ENCODE measurements around the gene FBRS.
"Not testable (repeated sequence)": the region's sequence is repeated elsewhere in the genome, so short reads cannot be mapped to it uniquely, and the experiment has no call there.

FBRS gene

GRCh38 chr16:30657866-30658730, at the start of gene FBRS:
TSS of gene FBRS (plus strand) at chr16:30658431. CDS start at chr16:30659519, 1,088 bp downstream.
- DNase-seq (ENCODE audit: low read depth in 2 of 2), result peak; percentile 100

- DNase-seq (ENCODE audit: low read depth in 2 of 2), result no peak
Observed at GRCh38 chr16:30609002-30609925, 49.0 kb upstream of the FBRS start.

DNA sequence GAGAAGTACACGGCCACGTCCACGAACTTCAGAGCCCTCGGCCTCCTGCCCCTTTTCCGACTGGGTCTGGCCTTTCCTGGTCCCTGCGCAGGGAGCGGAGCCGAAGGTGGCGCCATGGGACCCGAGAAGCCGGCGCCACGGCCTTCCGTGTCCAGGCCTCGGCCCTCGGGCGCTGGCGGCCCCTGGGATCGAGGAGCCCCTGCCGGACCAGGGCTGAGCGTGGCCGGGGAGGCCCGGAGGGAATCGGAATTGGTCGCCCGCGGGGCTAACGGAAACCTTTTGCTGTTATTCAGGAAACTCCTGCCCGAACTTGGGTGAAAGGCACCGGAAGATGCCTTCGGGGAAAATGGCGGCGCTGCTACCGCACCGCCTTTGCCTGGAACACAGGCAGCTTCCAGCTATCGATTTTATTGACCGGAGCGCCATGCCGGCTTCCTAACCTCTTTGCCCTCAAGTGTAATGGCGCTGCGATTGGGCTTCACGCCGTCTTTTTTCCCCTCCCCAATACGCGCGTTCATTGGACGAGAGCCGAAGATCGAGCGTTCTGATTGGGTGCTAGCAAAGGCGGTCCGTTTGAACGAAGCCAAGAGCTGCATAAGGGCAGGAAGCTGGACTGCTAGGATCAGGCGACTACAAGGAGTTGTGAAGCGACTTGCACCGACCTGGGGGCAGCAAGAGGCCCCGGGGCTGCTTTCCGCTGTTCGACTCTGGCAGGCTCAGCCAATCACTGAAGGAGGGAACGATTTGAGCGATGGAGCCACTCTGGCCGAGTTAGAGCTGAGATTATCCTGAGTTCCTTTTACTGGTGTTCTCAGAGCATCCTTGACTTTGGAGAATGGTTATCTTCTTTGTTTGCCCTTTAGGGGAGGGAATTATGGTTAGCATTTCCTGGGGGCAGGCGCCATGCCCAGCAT, 48.0 kb upstream of the FBRS start, which contains the start of gene ZNF689:
Gene ZNF689, minus strand, starts transcription at position 464 of the 914 bp plus-strand sequence. Its CDS starts 348 bp downstream, at position 116.
- peak; percentile 95 for DNase-seq (ENCODE audit: low read depth in 2 of 2)

DNA sequence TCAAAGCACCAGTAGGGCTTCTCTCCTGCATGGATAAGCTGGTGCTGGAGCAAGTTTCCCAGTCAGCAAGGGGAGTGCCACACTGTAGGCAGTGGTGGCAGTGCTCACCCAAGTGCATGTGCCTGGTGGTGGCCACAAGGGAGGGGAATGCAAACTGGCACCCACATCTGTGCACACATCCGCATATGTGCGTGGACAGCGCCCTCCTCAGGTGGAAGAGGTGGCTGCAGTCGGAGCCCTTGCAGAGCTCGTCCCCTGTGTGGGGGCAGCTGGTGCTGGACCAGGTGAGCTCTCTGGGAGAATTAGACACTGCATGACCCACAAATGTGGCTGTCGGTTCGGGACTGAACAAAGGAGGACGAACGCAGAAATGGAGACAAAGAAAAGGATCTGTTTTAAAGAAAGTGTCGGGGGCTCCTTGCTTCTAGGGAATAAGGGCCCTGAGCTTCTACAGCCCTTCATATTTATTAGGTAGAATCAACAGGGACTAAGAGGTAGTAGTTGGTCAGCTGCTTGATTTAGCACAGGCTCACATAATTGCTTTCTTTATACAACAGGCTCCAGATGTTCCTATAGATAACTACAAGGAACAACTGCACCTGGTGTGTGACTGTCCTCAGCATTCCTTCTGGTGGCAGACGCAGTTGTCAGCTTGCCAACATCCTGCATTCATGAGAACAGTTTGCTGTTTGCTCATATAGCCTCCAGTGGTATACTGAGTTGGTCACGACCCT, 42.7 kb upstream of the FBRS start:
- no peak for DNase-seq (ENCODE audit: low read depth in 2 of 2)

GRCh38 chr16:30619202-30619601, 39.0 kb upstream of the FBRS start:
- DNase-seq (ENCODE audit: low read depth in 2 of 2), result no peak

DNA sequence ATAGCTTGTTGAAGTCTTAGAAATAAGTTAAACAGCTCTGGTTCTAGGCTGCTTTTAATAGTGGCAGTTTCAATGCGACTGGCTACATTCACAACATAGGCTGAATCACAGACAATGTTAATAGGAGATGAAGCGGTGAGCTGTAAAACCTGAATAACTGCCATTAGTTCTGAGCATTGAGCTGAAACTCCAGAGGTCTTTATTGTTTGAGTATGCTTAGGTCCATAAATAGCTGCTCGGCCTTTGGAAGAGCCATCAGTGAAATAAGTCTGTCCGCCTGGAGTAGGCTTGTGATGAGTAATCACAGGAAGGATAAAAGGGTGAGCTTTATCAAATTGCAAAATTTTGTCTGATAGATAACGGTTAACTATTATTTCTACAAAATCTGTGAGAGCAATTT, 38.6 kb upstream of the FBRS start:
- no peak for DNase-seq (ENCODE audit: low read depth in 2 of 2)

DNA sequence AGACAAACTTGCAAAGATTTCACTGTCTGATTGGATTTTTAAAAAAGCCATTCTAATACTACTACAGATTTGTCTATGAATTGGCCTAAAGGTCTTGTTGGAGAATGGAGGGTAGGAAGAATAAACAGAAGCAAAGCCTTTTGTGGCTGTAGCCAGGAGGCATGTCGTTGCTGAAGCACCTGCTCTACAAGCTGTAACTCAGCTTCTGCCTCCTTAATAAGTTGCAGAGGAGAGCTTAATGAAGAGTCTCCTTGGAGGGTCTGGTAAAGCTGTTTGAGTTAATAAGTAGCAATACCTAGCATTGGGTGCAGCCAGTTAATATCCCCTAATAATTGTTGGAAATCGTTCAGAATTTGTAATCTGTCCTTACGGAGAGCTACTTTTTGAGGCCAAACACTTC, 38.1 kb upstream of the FBRS start:
- no peak for DNase-seq (ENCODE audit: low read depth in 2 of 2)

DNA sequence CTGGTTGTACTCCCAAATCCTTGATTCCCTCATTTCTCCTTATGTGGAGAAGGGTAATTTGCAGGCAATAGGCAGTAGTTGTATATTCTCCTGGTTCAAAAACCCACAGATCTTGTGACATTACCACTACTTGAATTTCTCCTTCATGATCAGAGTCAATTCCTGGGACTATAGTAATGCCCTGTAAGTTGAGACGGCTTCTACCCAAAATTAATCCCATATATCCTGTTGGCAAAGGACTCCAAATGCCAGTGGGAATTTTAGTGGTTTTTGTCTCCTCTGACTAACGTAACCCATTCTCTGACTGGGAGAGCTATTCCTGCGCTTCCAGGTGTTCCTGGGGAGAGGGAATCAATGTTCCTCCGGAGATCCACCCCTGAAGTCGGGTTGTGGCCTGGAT, 36.5 kb upstream of the FBRS start:
- peak; percentile 57 to 64 for DNase-seq (ENCODE audit: low read depth in 2 of 2)

GRCh38 chr16:30622455-30623032, 35.7 kb upstream of the FBRS start:
- DNase-seq (ENCODE audit: low read depth in 2 of 2), result no peak

GRCh38 chr16:30623536-30624283, 34.5 kb upstream of the FBRS start:
- no peak for DNase-seq (ENCODE audit: low read depth in 2 of 2)

- DNase-seq (ENCODE audit: low read depth in 2 of 2), result no peak
Observed at GRCh38 chr16:30626236-30626635, 32.0 kb upstream of the FBRS start.

DNA sequence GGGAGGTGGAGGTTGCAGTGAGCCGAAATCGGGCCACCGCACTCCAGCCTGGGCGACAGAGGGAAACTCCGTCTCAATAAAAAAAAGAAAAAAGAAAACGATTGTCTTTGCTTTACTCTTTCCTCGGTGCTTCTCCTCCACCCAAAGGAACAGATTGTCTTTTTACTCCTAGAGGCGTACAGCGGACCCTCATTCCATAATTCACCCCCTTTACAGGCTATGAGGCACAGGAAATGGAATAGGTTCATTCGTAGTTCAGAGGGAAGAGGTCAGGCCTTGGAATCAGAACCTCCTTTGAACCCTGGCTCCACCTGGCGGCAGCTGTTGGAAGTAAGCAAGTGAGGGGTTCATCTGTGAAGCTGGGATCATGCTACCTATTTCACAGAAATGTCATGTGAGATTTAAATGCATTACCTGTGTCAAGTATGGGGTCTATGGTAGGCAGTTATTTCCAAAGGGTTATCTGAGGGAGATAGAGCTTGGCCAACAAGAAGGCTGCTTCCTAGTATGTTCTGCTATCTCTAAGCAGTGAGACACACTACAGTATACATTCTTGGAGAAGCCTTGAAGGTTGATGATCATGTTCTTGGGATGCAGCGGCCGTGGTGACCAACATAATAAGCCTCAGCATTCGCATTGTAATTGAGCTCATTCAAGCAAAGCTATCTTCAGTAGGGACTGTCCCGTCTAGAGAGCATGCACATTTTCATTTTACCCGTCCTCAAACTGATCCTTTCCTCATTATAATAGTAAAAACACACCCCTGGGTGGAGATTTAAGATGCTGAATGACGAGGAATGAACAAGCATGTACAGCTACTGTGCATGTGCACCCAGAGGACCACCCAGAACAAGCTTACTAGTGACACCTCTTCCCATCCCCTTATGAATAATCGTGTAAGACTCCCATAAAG, 29.3 kb upstream of the FBRS start:
- DNase-seq (ENCODE audit: low read depth in 2 of 2), result no peak

DNA sequence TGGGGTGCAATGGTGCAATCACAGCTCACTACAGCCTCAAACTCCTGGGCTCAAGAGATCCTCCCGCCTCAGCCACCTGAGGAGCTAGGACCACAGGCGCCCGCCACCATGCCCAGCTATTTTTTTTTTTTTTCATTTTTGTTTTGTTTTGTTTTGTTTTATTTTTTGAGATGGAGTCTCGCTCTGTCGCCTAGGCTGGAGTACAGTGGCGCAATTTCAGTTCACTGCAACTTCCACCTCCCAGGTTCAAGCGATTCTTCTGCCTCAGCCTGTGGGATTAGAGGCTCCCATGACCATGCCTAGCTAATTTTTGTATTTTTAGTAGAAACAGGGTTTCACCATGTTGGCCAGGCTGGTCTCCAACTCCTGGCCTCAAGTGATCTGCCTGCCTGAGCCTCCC, 25.8 kb upstream of the FBRS start:
- not testable (repeated sequence) for DNase-seq (ENCODE audit: low read depth in 2 of 2)

DNA sequence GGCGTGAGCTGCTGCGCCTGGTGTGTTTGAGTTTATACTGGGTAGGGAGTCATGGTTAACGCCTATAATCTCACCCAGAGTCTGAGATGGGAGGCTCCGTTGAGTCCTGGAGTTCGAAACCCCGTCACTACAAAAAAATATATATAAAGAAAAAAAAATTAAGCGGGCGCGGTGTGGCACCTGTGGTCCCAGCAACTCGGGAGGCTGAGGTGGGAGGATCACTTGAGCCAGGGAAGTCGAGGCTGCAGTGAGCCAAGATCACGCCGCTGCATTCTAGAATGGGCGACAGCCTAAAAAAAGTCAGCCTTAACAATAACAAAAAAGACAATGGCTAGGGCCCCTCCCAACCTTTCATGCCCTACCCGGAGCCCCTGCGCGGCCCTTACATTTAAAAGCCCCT, 24.7 kb upstream of the FBRS start:
- no peak for DNase-seq (ENCODE audit: low read depth in 2 of 2)

DNA sequence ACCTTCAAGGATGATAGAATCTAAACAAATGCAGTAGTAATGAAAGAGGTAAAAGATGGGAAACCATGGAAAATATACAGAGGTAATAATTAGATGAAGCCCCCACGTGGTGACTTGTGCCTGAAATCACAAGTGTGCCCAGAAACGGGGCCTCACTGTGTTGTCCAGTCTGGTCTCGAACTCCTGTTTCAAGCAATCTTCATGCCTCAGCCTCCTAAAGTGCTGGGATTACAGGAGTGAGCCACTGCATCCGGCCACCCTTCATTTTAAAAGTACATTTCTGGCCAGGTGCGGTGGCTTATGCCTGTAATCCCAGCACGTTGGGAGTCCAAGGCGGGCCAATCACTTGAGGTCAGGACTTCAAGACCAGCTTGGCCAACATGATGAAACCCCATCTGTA, 21.6 kb upstream of the FBRS start:
- DNase-seq (ENCODE audit: low read depth in 2 of 2), result no peak

DNA sequence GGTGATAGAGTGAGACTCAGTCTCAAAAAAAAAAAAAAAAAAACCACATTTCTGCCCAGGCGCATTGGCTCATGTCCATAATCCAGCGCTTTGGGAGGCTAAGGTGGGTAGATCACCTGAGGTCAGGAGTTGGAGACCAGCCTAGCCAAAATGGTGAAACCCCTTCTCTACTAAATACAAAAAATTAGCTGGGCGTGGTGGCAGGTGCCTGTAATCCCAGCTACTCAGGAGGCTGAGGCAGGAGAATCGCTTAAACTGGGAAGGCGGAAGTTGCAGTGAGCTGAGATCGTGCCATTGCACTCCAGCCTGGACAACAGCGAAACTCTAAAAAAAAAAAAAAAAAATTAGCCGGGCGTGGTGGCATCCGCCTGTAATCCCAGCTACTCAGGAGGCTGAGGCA, 21.1 kb upstream of the FBRS start:
- not testable (repeated sequence) for DNase-seq (ENCODE audit: low read depth in 2 of 2)

DNA sequence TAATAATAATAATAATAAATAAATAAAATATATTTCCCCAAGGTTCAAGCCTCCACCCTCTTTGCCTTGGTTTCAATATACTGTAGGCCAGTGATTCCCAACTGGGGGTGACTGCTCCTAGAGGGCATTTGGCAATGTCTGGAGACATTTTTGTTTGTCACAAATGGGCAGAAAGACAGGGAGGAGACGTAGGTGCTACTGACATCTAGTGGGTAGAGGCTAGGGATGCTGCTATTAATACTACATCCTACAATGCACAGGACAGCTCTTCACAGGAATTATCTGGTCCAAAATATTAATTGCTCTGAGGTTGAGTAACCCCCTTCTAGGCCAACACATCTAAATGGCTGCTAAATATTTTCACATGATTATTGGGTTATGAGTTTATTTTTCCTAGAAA, 20.3 kb upstream of the FBRS start:
- no peak for DNase-seq (ENCODE audit: low read depth in 2 of 2)

DNA sequence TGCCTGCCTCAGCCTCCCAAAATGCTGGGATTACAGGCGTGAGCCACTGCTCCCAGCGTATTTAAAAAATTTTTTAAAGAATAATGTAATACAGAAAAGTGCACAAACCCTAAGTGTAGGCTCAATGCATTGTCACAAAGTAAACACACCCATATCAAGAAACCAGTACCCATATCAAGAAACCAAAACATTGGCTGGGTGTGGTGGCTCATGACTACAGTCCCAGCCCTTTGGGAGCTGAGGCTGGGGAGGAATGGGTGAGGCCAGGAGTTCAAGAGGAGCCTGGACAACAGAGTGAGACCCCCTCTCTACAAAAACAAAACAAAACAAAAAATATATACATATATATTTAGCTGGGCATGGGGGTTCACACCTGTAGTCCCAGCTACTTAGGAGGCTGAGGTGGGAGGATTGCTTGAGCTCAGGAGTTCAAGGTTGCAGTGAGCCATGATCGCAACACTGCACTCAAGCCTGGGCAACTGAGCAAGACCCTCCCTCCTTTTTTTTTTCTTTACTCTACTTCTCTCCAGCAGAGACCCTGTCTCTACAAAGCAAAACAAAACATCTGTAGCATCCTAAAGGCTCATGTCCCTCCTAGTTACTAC, 16.8 kb upstream of the FBRS start:
- no peak for DNase-seq (ENCODE audit: low read depth in 2 of 2)
